NCI-H524 (cell line): Measurements from ENCODE around the gene DUSP22.
"Not testable (repeated sequence)": the region's sequence is repeated elsewhere in the genome, so short reads cannot be mapped to it uniquely, and the experiment has no call there.

ENCODE experiments used
- DNase-seq, 2 experiments: peaks; one replicate each; lab custom pipeline; 2025; lab: John Stamatoyannopoulos, UW

The DUSP22 gene

DNA sequence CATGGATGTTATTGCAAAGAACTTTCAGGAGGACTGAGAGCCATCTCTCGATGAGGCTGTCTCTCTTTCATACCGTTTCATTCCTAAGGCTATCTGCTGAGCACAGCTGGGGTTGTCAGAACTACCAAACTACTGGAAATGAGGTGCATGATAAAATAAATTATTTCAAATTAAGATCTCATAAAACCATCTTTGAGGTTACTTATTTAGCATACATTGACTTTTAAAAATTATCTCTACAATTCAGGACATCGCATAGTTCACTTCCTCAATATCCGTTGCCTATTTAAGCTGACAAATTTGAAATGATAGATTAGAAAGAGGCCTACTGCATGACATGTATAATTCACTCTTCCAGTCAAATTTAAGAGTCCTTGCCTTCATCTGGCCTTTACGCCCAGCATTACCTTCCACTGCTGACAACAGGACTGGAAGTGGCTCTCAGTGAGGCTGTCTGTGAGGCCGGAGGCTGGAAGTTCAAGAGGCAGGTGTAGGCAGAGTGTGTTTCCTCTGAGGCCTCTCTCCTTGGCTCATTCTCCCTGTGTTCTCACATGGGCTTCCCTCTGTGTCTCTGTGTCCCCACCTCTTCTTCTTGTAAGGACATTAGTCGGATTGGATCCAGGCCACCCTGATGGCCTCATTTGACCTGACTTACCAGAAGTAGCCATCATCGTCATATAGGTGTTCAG lies 12.8 kb upstream of the DUSP22 start:
- DNase-seq = no peak

DNA sequence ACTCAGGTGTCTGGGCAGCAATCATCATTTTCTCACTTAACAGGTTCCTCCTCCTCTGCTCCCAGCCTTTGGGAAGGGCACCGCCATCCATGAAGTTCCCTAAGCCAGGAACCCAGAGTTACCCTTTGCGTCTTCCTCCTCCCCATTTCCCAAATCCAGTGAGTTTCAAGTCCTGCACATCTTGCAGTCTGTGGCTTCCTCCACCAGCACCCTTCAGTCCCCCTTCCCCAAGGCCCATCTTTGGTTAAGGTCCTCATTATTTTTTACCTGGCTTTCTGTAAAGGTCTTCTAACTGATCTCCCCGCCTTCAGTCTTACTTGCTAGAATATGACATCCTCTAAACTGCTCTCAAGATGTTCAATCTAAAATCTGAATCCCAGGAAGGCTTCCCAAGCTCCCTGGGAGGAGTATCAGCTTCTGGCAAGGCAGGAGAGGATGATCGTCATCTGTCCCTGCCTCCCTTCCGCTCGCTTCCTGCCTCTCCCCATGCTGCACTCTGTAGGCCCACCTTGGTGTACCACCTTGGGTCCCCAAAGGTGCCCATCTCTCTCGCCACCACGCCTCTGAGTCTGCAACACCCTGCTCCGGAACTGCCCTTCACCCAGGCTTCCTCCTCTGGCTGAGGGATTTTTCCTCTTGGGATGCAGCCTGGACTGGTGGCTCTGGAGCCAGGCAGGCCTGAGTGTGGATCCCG lies 11.4 kb upstream of the DUSP22 start:
- no peak for DNase-seq

DNA sequence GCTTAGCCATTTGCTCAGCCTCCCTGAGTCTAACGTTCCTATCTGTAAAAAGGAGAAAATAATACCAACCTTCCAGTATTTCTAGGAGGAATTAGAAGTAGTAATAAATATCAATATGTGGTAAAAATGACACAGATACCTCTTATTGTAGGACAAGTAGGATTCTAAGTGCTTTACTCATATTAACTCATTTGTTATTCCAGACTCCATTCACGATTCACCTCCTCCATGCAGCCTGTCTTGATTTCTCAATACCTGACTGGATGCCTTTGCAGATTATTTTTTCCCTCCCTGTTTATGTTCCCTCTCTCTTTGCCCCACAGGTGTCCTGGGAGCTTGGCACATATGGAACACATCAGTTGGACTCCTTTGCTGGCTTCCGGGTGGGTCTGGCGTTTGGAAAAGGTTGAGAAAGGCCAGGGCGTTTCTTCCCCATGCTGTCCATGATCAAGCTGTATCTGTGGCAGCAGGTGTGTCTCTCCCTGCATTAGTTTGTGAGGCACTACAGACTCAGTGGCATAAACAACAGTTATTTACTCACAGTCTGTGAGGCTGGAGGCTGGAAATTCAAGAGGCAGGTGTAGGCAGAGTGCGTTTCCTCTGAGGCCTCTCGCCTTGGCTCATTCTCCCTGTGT lies 10.7 kb upstream of the DUSP22 start:
- no peak for DNase-seq

DNA sequence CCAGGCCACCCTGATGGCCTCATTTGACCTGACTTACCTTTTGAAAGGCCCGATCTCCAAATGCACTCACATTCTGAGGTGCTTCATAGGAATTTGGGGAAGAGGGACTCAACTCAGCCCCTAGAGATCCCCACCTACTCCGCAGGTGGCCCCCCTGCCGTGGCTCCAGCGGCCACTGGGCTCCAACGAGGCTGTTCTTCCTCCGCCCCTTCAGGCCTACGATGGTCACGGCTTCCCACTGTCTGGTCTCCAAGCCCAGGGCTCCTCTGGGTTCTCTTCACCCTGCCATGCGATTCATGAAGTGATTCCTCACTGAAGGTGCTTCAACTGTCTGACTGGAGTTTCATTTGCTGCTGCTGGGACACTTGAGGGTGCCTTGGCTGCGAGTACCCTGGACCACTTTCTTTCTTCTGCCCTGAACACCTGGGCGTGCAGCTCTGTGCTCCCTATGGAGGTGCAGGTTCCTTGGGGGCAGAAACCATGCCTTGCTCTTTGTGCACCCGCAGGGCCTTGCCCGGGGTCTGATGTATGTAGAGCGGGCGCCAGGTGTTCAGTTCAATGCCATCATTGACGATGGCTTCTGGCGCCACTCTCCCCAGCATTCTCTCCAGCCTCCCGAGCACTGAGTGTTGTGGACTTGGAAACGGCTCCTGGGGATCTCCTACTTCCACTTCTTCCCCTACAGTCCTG lies 10.0 kb upstream of the DUSP22 start:
- no peak for DNase-seq

DNA sequence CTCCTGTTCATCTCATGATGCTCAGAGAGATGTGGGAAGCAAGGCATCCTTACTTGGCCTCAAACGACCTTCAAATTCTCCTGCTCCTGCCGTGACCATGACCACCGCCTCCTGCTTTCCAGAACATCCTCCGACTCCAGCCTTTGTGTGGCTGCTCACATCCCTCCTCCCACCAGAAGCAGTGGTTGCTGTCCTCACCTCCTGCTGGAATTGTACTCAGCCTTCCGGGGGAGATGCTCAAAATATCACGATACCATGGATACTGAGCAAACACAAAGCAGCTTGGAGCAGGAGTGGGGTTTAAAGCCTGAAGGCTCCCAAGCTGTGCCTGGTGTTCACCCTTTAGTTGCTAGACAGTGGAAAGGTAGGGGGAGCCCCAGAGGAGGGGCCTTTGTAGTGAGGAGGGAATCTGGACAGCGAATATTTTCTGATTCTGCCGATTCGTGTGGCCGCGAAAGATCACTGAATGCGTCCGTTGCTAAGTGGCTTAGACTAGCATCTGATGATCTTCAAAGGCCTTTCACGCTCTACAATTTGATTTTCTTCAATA lies 9.3 kb upstream of the DUSP22 start:
- no peak for DNase-seq

DNA sequence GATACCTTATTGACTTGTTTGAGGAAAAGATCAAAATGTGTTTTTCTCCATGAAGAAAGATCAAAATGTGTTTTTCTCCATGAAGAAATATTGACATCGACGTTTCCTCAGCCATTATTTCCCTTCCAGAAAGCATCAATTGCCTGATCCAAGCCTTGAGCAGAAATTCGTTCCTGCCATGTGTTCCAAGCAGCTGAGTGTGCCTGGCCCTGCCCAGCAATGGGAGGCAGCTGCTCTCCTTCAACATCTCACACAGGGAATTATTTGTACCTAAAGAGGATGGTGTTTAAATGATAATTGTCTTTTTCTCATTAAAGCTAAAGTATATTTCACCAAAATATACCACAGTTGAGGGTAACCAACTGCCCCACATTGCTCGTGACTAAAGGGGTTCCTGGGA lies 7.8 kb upstream of the DUSP22 start:
- DNase-seq = no peak

DNA sequence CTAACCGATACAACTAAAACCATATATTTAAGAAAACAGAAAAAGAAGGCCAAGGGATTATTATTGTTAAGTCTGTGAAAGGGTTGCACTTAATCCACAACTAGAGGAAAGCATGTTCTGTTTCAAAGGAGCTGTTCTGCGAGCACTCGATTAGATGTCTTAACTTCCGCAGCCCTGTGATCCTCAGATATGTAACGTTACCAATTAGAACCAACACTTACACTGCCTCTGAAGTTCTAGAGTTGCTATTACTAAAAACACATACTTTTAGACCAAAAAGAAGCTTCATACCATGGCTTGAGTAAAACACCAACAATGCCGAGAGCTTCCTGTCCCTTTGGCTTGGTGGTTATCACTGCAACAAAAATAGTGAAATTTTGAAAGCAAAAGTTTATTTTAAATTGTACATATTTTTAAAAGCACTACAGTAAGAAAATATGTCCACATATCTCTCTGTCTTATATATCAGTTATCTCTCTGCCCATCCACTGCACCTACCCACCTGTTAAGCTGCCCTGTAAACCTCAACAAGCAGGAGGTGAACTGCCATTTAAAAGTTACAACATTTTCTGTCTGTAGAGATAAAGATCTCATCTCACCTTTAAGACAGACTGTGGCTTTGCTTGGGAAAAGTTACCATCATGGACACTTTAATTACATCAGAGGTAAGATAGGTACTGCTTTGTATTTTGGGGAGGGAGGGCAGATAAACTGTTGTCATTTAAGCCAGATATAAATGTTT lies 7.1 kb upstream of the DUSP22 start:
- no peak for DNase-seq

DNA sequence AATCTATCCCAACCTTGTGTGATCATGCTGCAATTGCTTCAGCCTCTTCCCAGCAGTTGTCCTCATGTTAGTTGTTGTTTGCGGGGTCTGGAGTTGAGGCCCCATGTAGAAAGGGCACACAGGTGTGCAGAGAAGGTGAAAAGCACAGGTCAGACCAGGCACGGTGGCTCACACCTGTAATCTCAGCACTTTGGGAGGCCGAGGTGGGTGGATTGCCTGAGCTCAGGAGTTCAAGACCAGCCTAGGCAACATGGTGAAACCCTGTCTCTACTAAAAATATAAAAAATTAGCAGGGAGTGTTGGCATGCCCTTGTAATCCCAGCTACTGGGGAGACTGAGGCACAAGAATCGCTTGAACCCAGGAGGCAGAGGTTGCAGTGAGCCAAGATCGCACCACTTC lies 6.4 kb upstream of the DUSP22 start:
- DNase-seq = not testable (repeated sequence)

DNA sequence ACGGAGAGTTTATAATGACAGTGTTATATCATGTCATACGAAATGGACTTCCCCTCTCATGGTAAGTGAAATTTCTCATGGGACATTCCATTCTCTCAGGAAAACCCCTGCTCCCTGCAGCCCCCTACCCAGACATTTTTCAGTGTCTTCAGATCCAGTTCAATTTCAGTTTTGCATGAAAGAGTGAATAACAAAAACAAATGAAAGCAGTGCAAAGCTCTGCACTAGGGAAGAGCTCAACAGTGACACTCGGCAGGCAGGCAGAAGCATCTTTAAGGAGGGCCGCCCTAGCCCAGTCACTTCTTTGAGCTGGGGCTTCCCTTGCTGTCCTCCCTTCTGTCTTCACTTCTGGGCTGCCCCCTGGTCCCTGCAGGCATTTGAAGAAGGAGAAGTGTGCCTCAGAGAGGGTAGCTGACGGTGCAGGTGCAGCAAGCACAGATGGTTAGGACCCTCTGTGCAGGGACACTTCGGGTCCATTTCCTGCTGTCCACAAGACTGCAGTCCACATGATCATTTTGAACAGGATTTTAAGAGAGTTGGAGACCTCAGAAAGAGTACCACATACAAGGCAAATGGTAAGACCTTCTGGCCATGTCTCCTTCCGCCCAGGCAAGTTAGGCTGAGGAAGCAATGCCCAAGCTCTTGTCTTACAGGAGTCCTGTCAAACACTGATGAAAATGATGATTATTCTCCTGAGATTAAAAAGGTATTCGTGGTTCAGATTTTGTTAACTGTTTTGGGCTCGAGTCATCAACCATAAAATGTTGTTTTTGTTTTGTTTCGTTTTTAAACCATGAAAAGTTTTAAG lies 5.4 kb upstream of the DUSP22 start:
- no peak for DNase-seq

DNA sequence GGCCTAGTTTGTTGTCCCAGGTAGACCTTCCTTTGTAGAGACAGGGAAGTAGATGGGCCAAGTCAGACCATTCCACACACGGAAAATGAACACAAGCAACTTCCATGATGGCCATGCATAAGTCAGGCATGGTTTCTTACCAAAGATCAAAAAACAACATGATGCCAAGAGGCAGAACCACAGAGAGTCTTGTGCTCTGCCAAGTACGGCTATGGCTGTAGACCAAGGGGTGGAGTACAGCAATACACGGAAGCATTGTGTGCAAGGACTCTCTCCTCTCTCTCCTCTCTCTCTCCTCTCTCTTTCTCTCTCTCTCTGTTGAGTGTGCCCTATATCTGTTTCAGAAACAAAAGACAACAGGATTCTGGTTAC lies 4.8 kb upstream of the DUSP22 start:
- DNase-seq = no peak

DNA sequence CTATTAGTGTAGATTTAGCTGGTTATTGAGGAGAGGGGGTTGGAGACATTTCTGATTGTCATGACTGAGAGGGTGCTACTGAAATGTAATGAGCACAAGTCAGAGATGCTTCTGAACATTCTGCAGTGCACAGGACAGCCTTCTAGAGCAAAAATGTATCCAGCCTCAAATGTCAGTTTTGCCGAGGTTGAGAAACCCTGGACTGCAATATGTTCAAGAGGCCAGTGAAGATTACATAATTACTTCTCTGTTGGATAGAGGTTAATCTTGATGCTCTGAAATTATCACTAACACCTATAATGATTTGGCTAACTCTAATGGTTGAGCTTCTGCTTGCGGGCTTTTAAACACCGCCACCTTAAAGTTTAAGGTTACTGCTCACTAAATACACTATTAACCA lies 3.4 kb upstream of the DUSP22 start:
- DNase-seq = no peak

DNA sequence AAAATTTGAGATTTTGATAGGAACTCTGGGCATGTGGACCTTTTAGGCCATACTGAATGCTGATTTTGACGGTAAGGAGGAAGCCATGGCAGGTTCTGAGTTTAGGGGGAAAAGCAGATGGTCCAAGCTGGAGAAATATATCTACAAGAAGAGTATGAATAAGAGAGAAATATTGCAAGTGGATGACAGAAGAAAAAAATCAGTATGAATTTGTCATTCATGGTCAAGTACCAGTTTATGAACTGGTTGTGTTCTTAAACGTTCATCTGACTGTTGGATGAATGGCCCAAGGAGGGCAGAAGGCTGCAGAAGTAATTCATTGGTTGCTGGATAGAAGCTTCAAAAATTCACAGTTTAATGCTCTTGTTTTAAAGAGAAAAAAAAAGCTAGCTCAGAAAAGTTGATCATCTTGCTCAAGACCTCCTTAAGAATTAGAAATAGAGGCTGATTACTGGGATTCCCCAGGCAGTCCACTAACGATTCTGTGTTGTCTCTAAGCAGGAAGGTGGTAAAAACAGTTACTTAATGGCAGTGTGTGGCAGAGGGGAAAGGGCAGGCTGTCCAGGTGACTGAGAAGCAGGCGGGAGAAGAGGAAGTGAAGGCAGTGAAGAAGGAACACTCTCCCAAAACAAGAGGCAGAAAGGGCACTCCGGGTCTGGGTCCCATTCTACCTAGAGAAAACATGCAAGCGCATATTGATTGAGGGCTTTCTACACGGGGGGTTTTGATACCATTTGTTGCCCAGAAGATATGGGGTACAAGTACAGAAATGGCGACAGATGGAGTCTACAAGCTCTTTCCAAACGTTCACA lies 2.0 kb upstream of the DUSP22 start:
- no peak for DNase-seq

DNA sequence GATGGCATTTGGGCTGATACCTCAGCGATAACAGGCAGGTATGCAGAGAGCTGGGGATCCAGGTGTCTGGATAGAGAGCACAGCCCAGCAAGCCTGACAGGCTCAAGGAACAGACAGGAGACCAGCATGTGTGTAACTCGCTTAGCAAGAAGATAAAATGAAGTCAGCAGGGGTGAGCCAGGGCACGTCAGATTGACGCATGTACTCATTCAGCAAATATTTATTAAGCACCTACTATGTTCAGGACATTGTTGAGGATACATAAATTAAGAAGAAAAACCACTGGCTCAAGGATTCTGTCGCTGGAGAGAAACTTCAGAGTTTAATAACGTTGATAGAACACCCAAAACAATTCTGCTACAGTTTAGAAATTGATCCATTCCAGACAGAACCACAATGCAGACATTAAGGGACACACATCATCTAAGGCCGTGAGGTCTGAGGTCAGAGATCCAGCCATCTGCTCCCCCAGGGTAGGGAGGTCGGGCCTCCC lies 1.0 kb upstream of the DUSP22 start:
- DNase-seq = no peak

DNA sequence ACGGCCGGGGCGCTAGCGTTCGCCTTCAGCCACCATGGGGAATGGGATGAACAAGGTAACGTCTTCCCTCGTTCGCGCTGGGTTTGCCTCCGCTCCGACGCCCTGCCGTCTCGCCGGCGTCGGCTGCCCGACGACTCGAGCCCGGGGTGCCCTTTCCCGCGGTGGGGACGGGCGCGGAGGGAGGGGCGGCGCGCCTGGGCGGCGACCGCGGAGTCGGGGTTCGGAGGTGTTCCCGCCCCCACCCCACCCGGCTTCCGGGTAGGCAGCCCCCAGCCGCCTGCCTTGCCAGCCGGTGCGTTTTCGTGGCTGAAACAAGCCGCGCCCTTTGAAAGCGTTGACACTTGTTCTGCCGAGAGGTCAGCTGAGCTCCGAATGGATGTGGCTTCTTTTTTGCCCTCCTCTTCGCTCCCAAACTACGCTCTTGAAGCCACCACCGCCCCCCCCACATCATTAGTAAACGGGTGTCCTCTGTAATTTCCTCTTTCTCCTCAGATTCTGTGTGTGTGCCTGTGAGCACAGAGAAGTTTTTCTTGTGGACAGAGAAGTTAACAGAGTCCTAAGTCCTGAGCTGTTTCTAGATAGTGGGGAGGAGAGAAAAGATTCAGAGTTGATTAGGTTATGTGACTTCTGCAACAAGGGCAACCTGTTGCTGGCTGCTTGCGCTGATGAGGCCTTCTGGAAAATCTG lies 362 bp downstream of the DUSP22 start:
- no peak for DNase-seq

DNA sequence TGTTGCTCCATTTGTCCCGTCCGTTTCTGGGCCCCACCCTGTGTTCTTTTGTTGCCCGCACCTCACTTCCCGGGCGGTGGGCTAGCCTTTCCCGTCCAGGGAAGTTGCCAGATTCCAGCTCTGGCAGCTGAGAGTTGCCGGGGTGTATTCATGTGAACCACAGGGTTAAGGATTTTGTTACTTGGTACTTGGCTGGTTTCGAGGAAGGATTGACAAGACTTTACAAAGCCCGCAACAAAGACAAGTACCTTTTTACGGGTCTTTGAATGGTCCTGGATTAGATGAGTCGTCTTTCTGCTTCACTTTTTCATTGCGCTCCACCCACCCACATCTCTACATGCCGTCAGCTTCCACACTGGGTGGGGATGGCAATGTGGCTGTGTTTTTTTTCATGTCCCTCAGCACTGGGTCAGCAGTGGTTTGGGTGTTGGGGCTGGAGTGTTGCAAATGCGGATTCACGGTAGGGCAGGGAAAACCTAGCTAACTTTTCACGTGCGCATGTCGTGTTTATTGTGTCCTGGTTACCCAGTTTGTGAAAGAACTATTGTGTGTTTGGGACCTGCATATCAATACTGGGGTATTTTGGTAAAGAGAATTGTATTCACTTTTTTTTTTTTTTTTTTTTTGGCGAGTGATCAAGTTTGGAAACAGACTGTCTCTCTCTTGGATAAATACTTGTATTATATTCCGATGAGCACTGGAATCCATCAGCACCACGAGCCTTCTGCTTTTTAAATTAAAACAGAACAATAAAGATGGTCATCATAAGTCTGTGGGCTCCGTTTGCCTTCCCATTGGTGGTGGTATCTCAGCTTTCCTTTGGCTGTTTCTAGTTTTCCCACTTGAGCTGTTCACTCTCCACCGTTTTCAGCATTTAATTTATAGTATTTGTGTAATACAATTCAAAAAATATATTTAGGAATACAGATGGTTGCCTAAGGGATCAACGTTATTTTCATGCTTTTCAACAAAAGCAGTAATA lies 1.2 kb downstream of the DUSP22 start:
- no peak for DNase-seq

DNA sequence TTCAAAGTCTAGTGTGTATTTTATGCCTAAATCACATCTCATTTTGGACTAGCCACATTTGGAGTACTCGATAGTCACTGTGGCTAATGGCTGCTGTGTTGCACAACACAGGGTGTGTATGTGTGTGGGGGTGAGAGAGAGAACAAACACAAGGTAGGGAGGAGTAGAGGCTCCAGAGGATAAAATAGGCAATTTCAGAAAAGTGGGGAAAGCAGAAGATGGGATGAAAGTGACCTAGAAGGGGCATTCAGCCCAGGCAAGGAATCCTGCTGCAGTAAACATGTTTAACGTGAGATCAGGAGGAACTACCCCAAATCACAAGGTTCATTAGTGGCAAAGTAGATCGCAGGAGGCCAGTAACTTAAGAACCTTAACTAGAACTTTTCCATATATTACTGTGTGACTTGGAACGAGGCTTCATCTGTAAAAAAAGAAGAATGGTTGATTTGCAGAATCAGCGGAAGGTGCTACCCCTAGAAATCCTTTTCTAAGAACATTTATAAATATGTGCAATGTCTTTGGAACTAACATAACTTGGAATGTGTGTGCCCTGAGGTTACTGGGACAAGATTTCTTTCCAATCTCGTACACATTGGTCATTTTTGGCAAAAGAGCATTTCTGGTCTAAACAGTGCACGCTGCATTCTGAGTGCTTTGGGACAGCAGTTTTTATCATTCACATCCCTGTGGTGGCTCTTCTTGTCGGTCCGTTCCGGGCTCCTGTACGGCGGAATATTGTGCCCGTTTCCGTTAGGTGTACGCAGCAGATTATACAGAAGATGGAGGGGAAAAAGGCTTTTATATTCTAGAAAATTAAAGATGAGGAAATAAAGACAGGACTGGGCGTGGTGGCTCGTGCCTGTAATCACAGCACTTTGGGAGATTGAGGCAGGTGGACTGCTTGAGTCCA lies 2.6 kb downstream of the DUSP22 start:
- DNase-seq = no peak
